ENCODE measurements around the gene CWF19L1. TPM values are rescaled to one million over a fixed set of nuclear protein-coding genes. Genes with fewer than 3 reads are reported as not detected.
"Not testable (repeated sequence)": the region's sequence is repeated elsewhere in the genome, so short reads cannot be mapped to it uniquely, and the experiment has no call there.

The CWF19L1 gene
- polyA plus RNA-seq, 6 donors from 2014 or later: 23.8 to 40.6 (median 28.9) TPM

DNA sequence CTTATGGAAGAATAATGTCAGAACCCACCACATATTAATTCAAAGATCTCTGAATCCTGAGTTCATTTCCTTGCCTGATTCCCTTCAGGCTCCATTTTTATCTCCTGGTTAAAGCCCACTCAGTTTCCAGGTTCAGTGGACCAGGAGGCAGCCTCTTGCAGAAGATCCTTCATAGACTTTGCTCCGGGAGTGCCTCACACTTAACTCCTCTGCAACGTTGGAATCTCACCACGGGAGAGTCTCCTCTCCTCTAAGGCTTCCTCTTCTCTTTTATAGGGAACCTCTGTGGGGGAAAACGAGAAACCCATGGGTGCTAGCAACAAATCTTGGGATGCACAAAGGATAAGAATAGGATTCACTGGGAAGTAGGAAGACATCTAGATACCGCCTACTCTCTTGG, 20.8 kb upstream of the CWF19L1 start:
- Mint-ChIP-seq H3K36me3 (peaks cover 0 to 5% of the 10 kb centered on the region in 2 donors), H3K4me1 (peaks cover 25 to 38% (median 30%) of the 10 kb centered on the region in 3 donors), H3K9me3 (no peaks in the 10 kb centered on the region), H3K27ac (peak overlapping the region in 3 of 6 donors; percentile 54 to 98 (median 98)), H3K27me3 (peaks cover 5 to 19% (median 18%) of the 10 kb centered on the region in 3 donors), H3K4me3 (peak overlapping the region in 4 of 8 donors; percentile 36 to 99 (median 72))
- DNase-seq (no peak), ATAC-seq (ENCODE audit: low read depth in 2 of 2) (no peak)

DNA sequence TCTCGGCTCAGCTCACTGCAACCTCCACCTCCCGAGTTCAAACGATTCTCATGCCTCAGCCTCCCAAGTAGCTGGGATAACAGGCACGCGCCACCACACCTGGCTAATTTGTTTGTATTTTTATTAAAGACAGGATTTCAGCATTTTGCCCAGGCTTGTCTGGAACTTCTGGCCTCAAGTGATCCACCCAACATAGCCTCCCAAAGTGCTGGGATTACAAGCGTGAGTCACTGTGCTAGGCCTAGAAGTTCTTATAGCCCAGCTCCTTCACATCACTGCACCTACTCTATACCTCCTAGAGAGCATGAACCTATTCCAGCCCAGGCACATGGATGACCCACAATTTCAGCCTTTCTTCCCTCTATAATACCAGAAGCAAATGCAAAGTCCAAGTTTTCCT, 20.3 kb upstream of the CWF19L1 start:
- H3K27ac Mint-ChIP-seq: peak overlapping the region in 5 of 6 donors; percentile 93 to 99 (median 98)
- peak overlapping the region in 6 of 8 donors; percentile 25 to 99 (median 73) for H3K4me3 Mint-ChIP-seq
- ATAC-seq (ENCODE audit: low read depth in 2 of 2): no peak
- no peak for DNase-seq
- peaks cover 0 to 5% of the 10 kb centered on the region in 2 donors for H3K36me3 Mint-ChIP-seq
- no peaks in the 10 kb centered on the region for H3K9me3 Mint-ChIP-seq
- H3K4me1 Mint-ChIP-seq: peaks cover 25 to 38% (median 30%) of the 10 kb centered on the region in 3 donors
- H3K27me3 Mint-ChIP-seq: peaks cover 5 to 17% (median 16%) of the 10 kb centered on the region in 3 donors

DNA sequence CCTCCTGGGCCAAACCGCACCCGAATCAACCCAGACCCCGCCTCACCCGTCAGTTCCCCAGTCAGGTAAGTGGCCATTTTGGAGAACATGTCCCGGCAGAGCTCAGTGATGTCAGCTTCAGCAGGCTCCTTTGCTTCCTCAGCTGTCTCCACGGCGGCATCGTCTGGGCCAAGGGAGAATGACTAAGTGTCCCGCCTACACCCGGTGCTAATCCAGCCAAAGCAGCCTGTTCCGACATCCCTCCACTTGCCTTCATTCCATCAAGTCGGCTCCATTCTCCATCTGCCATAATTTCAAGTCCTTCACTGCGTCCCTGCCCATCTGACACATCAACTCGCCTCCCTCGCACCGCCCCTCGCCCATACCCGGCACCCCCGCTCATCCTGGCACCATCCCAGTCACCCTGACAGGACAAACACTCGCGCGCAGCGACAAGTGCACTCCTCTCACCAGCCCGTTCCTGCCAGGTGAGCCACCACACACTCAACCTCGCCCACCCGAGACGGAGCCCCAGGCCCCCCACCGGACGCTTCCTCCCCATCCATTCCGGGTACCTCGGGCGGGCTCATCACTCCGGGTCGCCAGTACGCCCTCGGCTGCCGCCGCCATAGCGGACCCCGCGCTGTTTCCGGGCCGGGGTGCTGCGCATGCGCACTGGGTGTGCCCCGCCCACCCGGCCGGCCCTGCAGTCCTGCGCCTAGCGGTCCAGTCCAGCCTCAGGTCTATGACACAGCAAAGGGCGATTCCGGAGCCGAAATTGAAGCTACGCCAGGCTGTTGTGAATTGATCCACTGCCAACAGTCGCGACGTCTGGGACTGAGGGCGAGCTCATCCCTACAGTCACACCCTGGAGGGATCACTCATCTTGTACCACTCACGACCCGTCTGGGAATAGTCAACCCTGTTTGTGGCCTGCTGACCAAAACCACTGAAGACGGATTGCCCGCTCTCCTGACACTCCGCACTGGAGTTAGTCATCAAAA, 18.9 kb upstream of the CWF19L1 start, which contains the start of gene BLOC1S2:
TSS of gene BLOC1S2 (minus strand) at position 630 of the 983 bp plus-strand sequence. CDS start at position 609, 21 bp downstream.
- Mint-ChIP-seq H3K4me1 (peaks cover 25 to 38% (median 30%) of the 10 kb centered on the region in 3 donors), H3K27ac (peak within 1 kb of the TSS; percentile 93 to 99 (median 98)), H3K4me3 (peak within 1 kb of the TSS in 5 of 8 donors; percentile 97 to 100 (median 99)), H3K27me3 (peaks cover 0 to 2% (median 2%) of the 10 kb centered on the region in 3 donors), H3K36me3 (peaks cover 0 to 5% of the 10 kb centered on the region in 2 donors), H3K9me3 (no peaks in the 10 kb centered on the region)
- ATAC-seq (ENCODE audit: low read depth in 2 of 2) (peak; percentile 76 to 78), DNase-seq (peak; percentile 88)

DNA sequence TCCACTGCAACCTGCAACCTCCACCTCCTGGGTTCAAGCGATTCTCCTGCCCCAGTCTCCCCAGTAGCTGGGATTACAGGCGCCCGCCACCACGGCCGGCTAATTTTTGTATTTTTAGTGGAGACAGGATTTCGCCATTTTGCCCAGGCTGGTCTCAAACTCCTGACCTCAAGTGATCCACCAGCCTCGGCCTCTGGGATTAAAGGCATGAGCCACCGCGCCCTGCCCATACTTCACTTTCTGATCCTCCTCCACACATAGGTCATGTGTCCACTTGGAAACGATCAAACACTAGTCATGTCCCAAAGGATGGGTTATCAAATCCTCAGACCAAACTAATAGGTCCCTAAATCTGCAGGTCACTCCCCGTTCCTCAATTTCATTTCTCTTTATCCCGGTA, 17.9 kb upstream of the CWF19L1 start:
- not testable (repeated sequence) for H3K27me3 Mint-ChIP-seq; ATAC-seq (ENCODE audit: low read depth in 2 of 2); DNase-seq; H3K9me3 Mint-ChIP-seq
- peak overlapping the region in 5 of 8 donors; percentile 97 to 100 (median 99) for H3K4me3 Mint-ChIP-seq
- peaks cover 25 to 44% (median 30%) of the 10 kb centered on the region in 3 donors for H3K4me1 Mint-ChIP-seq
- H3K27ac Mint-ChIP-seq: peak overlapping the region; percentile 16 to 99 (median 98)
- peaks cover 6 to 11% of the 10 kb centered on the region in 2 donors for H3K36me3 Mint-ChIP-seq

DNA sequence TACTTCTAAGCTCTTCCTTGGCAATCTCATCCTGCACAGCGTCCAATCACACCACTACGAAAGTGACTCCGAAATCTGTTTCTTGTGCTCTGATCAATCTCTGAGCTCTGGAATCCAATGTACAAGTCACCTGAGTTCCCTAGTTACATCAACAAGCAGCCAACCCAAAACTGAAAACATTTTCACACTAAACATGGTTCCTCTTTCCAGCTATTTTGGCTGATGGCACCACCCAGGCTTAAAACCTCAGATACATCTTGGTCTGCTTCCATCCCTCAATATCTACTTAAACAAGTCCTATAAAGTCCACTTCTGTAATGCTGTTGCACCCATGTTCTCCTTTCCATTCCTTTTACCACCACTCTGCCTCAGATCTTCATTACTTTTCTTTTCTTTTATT, 15.5 kb upstream of the CWF19L1 start:
- Mint-ChIP-seq H3K27ac (no peak overlapping the region), H3K4me1 (peaks cover 25 to 42% (median 30%) of the 10 kb centered on the region in 3 donors), H3K27me3 (no peaks in the 10 kb centered on the region), H3K4me3 (no peak overlapping the region), H3K9me3 (no peaks in the 10 kb centered on the region), H3K36me3 (peaks cover 7 to 18% of the 10 kb centered on the region in 2 donors)
- DNase-seq (peak; percentile 72), ATAC-seq (ENCODE audit: low read depth in 2 of 2) (peak; percentile 51 to 67)

DNA sequence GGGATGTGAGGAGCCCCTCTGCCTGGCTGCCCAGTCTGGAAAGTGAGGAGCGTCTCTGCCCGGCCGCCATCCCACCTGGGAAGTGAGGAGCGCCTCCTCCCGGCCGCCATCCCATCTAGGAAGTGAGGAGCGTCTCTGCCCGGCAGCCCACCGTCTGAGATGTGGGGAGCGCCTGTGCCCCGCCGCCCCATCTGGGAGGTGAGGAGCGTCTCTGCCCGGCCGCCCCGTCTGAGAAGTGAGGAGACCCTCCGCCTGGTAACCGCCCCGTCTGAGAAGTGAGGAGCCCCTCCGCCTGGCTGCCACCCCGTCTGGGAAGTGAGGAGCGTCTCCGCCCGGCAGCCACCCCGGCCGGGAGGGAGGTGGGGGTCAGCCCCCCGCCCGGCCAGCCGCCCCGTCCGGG, 9.5 kb upstream of the CWF19L1 start:
- not testable (repeated sequence) for ATAC-seq (ENCODE audit: low read depth in 2 of 2); H3K4me3 Mint-ChIP-seq; H3K27me3 Mint-ChIP-seq; DNase-seq; H3K4me1 Mint-ChIP-seq; H3K9me3 Mint-ChIP-seq; H3K27ac Mint-ChIP-seq
- H3K36me3 Mint-ChIP-seq: peaks cover 7 to 24% of the 10 kb centered on the region in 2 donors

DNA sequence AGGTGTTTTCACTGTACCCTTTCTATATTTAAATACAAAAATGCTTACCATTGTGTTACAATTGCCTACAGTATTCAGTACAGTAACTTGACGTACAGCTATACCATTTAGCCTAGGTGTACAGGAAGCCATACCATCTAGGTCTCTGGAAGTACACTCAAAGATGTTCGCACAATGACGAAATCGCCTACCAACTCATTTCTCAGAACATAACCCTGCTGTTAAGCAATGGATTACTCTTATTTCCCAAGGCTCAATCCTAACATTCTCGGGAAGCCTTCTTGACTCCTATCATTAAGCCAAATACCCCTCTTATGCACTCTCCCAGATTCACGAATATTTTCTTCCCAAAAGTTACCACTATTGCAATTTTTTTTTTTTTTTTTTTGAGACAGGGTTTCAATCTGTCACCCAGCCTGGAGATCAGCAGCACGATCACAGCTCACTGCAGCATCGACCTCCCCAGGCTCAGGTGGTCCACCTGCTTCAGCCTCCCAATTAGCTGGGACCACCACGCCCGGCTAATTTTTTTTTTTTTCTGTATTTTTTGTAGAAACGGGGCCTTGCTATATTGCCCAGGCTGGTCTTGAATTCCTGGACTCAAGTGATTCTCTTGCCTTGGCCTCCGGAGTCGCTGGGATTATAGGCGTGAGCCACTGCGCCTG, 1.5 kb downstream of the CWF19L1 start:
- no peaks in the 10 kb centered on the region for H3K9me3 Mint-ChIP-seq
- peak overlapping the region; percentile 94 to 100 (median 100) for H3K4me3 Mint-ChIP-seq
- no peak for ATAC-seq (ENCODE audit: low read depth in 2 of 2)
- DNase-seq: no peak
- H3K36me3 Mint-ChIP-seq: peaks cover 0 to 7% of the 10 kb centered on the region in 2 donors
- H3K27ac Mint-ChIP-seq: peak overlapping the region in 5 of 6 donors; percentile 37 to 99 (median 64)
- no peaks in the 10 kb centered on the region for H3K27me3 Mint-ChIP-seq
- H3K4me1 Mint-ChIP-seq: peaks cover 29 to 61% (median 39%) of the 10 kb centered on the region in 3 donors

DNA sequence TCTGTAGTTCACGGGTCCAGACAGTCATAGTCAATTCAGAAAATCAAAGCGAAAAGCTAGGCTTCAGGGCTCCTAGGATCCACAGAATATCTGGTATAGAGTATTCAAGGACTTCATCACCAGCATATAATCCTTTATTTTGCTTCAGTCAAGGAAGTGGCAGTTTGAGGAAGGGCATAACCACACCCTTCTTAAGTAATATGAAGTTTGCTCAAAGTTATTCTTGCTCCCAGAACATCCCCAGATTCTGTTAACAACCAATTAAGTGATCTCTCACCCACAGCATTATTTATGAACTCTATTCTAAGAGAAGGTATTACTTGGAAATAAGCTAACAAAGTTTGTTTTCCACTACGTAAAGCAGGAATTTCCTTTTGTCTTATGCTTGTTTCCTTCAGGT, 13.2 kb downstream of the CWF19L1 start:
- Mint-ChIP-seq H3K36me3 (peaks cover 34 to 47% of the 10 kb centered on the region in 2 donors), H3K4me3 (no peak overlapping the region), H3K27me3 (no peaks in the 10 kb centered on the region), H3K4me1 (peaks cover 2 to 26% (median 13%) of the 10 kb centered on the region in 3 donors), H3K27ac (no peak overlapping the region), H3K9me3 (no peaks in the 10 kb centered on the region)
- DNase-seq: no peak
- no peak for ATAC-seq (ENCODE audit: low read depth in 2 of 2)

DNA sequence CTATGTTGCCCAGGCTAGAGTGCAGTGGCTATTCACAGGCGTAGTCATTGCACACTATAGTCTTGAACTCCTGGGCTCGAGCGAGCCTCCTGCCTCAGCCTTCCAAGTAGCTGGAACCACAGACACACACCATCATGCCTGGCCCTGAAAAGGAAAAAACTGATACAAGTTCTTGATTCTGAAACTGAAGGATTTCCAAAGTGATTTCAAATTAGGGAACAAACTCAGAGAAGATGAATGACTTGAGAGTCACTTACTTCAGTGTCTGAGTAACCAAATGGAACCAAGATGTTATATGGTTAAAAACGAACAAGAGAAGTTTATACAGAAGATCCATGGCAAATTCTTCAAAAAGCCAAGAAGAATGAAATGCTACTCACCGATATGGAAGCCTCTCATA, 14.4 kb downstream of the CWF19L1 start:
- Mint-ChIP-seq H3K4me1 (peaks cover 2 to 18% (median 9%) of the 10 kb centered on the region in 3 donors), H3K27me3 (no peaks in the 10 kb centered on the region), H3K27ac (peak overlapping the region in 1 of 6 donors; percentile 24), H3K36me3 (peaks cover 35 to 37% of the 10 kb centered on the region in 2 donors), H3K4me3 (no peak overlapping the region), H3K9me3 (no peaks in the 10 kb centered on the region)
- ATAC-seq (ENCODE audit: low read depth in 2 of 2) (no peak), DNase-seq (no peak)

DNA sequence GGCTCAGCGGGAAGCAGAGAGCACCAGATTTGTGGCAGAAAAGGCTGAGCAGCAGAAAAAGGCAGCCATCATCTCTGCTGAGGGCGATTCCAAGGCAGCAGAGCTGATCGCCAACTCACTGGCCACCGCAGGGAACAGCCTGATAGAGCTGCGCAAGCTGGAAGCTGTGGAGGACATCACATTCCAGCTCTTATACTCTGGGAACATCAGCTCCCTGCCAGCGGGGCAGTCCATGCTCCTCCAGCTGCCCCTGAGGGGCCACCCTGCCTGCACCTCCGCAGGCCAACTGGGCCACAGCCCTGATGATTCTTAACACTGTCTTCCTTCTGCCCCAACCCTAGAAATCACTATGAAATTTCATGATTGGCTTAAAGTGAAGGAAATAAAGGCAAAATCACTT, 18.6 kb downstream of the CWF19L1 start:
- no peak for DNase-seq
- peaks cover 15 to 18% of the 10 kb centered on the region in 2 donors for H3K36me3 Mint-ChIP-seq
- H3K27me3 Mint-ChIP-seq: no peaks in the 10 kb centered on the region
- ATAC-seq (ENCODE audit: low read depth in 2 of 2): no peak
- H3K4me1 Mint-ChIP-seq: no peaks in the 10 kb centered on the region
- no peak overlapping the region for H3K27ac Mint-ChIP-seq
- no peak overlapping the region for H3K4me3 Mint-ChIP-seq
- no peaks in the 10 kb centered on the region for H3K9me3 Mint-ChIP-seq

DNA sequence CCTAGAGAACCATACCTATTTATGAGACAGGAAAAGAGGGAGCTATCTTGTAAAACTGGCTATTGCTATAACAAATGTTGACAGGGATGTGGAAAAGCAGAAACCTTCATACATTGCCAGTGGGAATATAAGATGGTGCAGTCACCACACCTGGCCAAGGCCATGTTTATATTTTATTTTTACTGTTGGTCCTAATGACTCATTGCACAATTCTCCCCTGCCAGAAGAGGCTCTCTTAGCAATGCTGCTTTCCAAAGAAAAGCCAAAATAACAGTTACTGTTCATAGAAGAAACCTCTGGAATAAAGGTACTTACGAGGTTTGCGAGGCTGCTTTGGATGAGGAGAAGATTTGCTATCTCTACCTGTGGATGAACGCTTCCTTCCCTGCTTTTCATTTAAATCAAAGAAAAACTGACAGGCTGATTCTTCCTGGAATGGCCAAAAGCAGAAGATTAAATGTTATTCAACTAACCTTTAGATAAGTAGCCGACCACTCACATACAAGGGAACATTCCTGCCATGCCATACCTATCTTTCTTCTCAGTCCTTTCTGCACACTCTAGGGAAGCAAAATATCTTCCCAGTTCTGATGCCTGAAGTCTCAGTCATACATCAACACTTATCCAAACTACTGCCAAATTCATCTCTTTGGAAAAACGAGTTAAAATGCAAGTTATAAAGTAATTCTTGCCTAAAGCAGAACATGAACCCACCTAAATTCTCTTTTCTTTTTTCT, 21.8 kb downstream of the CWF19L1 start:
- Mint-ChIP-seq H3K27me3 (no peaks in the 10 kb centered on the region), H3K4me3 (no peak overlapping the region), H3K27ac (peak overlapping the region in 1 of 6 donors; percentile 46), H3K9me3 (no peaks in the 10 kb centered on the region), H3K36me3 (peaks cover 15 to 19% of the 10 kb centered on the region in 2 donors), H3K4me1 (peaks cover 0 to under 1% (median 0%) of the 10 kb centered on the region in 3 donors)
- ATAC-seq (ENCODE audit: low read depth in 2 of 2): no peak
- no peak for DNase-seq

DNA sequence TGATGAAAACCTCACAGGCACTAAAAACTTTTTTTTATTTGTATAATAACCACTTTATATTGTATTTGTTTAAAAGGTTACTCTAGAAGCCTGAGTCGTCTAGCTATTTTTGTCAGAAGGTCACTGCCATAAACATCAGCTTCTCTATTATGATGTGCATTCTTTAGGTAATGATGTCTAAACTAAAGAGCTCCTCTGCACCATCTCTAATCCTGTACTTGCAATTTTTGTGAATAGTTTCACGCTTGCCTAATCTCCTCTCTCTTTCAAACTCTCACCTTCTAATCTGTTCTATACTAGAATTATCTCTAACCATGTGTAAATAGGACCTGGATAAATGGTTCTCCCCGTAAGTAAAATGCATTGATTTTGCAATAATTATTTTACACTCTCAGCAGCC, 27.6 kb downstream of the CWF19L1 start:
- H3K4me1 Mint-ChIP-seq: peaks cover 0 to 3% (median 0%) of the 10 kb centered on the region in 3 donors
- peaks cover 6 to 9% of the 10 kb centered on the region in 2 donors for H3K36me3 Mint-ChIP-seq
- H3K27me3 Mint-ChIP-seq: no peaks in the 10 kb centered on the region
- H3K4me3 Mint-ChIP-seq: no peak overlapping the region
- no peak for DNase-seq
- no peak for ATAC-seq (ENCODE audit: low read depth in 2 of 2)
- no peaks in the 10 kb centered on the region for H3K9me3 Mint-ChIP-seq
- no peak overlapping the region for H3K27ac Mint-ChIP-seq

DNA sequence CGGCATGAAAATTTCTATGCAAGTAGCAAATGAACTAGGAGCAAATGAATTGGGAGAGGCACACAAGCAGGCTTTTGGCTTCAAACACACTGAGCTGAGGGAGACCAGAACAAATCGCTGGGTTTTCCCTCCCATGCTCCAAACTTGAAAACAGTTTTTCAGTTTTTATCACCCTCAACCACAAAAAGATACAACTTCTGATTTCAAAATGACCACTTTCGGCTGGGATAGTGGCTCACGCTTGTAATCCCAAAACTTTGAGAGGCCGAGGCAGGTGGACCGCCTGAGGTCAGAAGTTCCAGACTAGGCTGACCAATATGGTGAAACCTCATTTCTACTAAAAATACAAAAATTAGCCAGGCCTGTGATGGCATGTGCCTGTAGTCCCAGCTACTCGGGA, 29.0 kb downstream of the CWF19L1 start:
- Mint-ChIP-seq H3K27me3 (no peaks in the 10 kb centered on the region), H3K9me3 (no peaks in the 10 kb centered on the region), H3K27ac (no peak overlapping the region), H3K36me3 (peaks cover 7 to 9% of the 10 kb centered on the region in 2 donors), H3K4me1 (peaks cover 0 to 3% (median 1%) of the 10 kb centered on the region in 3 donors), H3K4me3 (no peak overlapping the region)
- no peak for ATAC-seq (ENCODE audit: low read depth in 2 of 2)
- no peak for DNase-seq

All from naive B cell (primary cell).